A549 (cell line): ENCODE results near the gene CD46. TPM values are rescaled to one million over a fixed set of nuclear protein-coding genes. Genes with fewer than 3 reads are reported as not detected.

Experiments used
- ATAC-seq, 2 experiments: fragments of 200-7000 bp in 1 of 2; fragments of >200 bp in 1 of 2; cut with Nextera tagmentation in 1 of 2; cut with Tn5 transposase in 1 of 2; 3 replicates each; pipeline versions ENCODE4 v1.8.0 to v1.9.1; 2018 to 2020; ENCODE audit warnings: mild to moderate bottlenecking in 1 of 2, moderate library complexity in 1 of 2
- CTCF ChIA-PET: fragments of 300-600 bp; sonication (Branson Sonifier 250); formaldehyde crosslinking; extraction: SDS; loops from one replicate; lab custom pipeline; 2021; ENCODE audit warnings: antibody characterized with exemption, inconsistent platforms; lab: Yijun Ruan, JAX
- POLR2A ChIA-PET: fragments of 350-600 bp; formaldehyde crosslinking; extraction: SDS; loops from one replicate; lab custom pipeline; 2021; ENCODE audit warnings: antibody characterized with exemption, inconsistent platforms; lab: Yijun Ruan, JAX
- DNase-seq, 2 experiments: peaks; one replicate each; pipeline versions ENCODE4 v3.0.0 to v3.0.0-alpha.2; 2011 to 2016; ENCODE audit warnings: low read depth in 1 of 2, low spot score in 1 of 2
- FAIRE-seq: peaks from 2 replicates; lab custom pipeline; 2011; peaks lifted over from hg19 to GRCh38; lab: Jason Lieb, UNC
- H3K27ac ChIP-seq, 2 experiments: fragments of >200 bp; sonication (Bioruptor Twin); formaldehyde crosslinking; 3 replicates each; pipeline ENCODE4 v1.5.1; 2016 to 2017
- H3K4me1 ChIP-seq: fragments of >200 bp; sonication (Bioruptor Twin); formaldehyde crosslinking; 3 replicates; pipeline ENCODE4 v1.6.1; 2016
- H3K4me2 ChIP-seq: fragments of >200 bp; sonication (Bioruptor Twin); formaldehyde crosslinking; 3 replicates; pipeline ENCODE4 v1.6.1; 2016
- H3K4me3 ChIP-seq: fragments of >200 bp; sonication (Bioruptor Twin); formaldehyde crosslinking; 3 replicates; pipeline ENCODE4 v1.5.1; 2016
- H3K9me3 ChIP-seq: fragments of >200 bp; sonication (Bioruptor Twin); formaldehyde crosslinking; 3 replicates; pipeline ENCODE4 v1.6.1; 2016
- CBX2 ChIP-seq: fragments of 200-600 bp; sonication (generic); IDR thresholded peaks from 2 replicates; pipeline ENCODE4 v1.6.1; 2016; ENCODE audit warnings: low read depth, mild to moderate bottlenecking, borderline replicate concordance
- CEBPB ChIP-seq, 2 experiments: fragments of >200 bp in 1 of 2; sonication (Bioruptor Twin) in 1 of 2; formaldehyde crosslinking in 1 of 2; IDR thresholded peaks; 2 replicates each; pipeline ENCODE4 v1.6.1; 2012 to 2016
- CHD4 ChIP-seq: fragments of 200-600 bp; sonication (generic); IDR thresholded peaks from 2 replicates; pipeline ENCODE4 v1.6.1; 2016; ENCODE audit warnings: antibody characterized with exemption, mild to moderate bottlenecking, borderline replicate concordance
- ESRRA ChIP-seq: fragments of 150-350 bp; IDR thresholded peaks from 2 replicates; pipeline ENCODE4 v1.6.1; 2014; ENCODE audit warnings: mild to moderate bottlenecking, low read length, borderline replicate concordance
- FOXS1 ChIP-seq: fragments of 250-450 bp; sonication (Bioruptor Pico); IDR thresholded peaks from 2 replicates; pipeline ENCODE4 v1.5.0; 2020; ENCODE audit warnings: mild to moderate bottlenecking, moderate library complexity
- HDAC2 ChIP-seq: fragments of 200-600 bp; sonication (generic); IDR thresholded peaks from 2 replicates; pipeline ENCODE4 v1.6.1; 2016
- HMGXB4 ChIP-seq: fragments of 250-450 bp; sonication (Bioruptor Pico); IDR thresholded peaks from 2 replicates; pipeline ENCODE4 v1.5.0; 2021; ENCODE audit warnings: mild to moderate bottlenecking, moderate library complexity, borderline replicate concordance
- KDM1A ChIP-seq: fragments of 200-600 bp; sonication (generic); IDR thresholded peaks from 2 replicates; pipeline ENCODE4 v1.6.1; 2016; ENCODE audit warnings: low read depth, mild to moderate bottlenecking
- MAX ChIP-seq: IDR thresholded peaks from 2 replicates; pipeline ENCODE4 v1.6.1; 2012
- MYC ChIP-seq: IDR thresholded peaks from 2 replicates; pipeline ENCODE4 v1.6.1; 2012; ENCODE audit warnings: mild to moderate bottlenecking, inconsistent platforms, low read length, improper control_type of control experiment, borderline replicate concordance
- NPAS2 ChIP-seq: fragments of 250-450 bp; sonication (Bioruptor Pico); IDR thresholded peaks from 2 replicates; pipeline ENCODE4 v1.8.0; 2022; ENCODE audit warnings: mild to moderate bottlenecking, moderate library complexity, borderline replicate concordance
- POLR2A ChIP-seq: IDR thresholded peaks from 2 replicates; pipeline ENCODE4 v1.6.1; 2012; ENCODE audit warnings: mild to moderate bottlenecking, low read length
- RAD21 ChIP-seq, 2 experiments: fragments of >200 bp in 1 of 2; sonication (Bioruptor Twin) in 1 of 2; formaldehyde crosslinking in 1 of 2; IDR thresholded peaks in 1 of 2; conservative IDR thresholded peaks in 1 of 2; 2 replicates in 1 of 2; 3 replicates in 1 of 2; pipeline ENCODE4 v1.6.1; 2012 to 2018; ENCODE audit warnings: inconsistent platforms in 1 of 2
- RARB ChIP-seq: fragments of 250-450 bp; sonication (Bioruptor Pico); IDR thresholded peaks from 2 replicates; pipeline ENCODE4 v1.8.0; 2021; ENCODE audit warnings: mild to moderate bottlenecking, moderate library complexity
- REST ChIP-seq: fragments of 200-600 bp; sonication (generic); IDR thresholded peaks from 2 replicates; pipeline ENCODE4 v1.6.1; 2016; ENCODE audit warnings: antibody characterized with exemption, mild to moderate bottlenecking, moderate library complexity
- RFX5 ChIP-seq: fragments of 450-650 bp; IDR thresholded peaks from 2 replicates; pipeline ENCODE4 v1.7.1; 2014; ENCODE audit warnings: antibody characterized with exemption, mild to moderate bottlenecking, moderate library complexity
- SMC3 ChIP-seq: fragments of >200 bp; sonication (Bioruptor Twin); formaldehyde crosslinking; IDR thresholded peaks from 3 replicates; pipeline ENCODE4 v1.6.1; 2018; ENCODE audit warnings: inconsistent platforms
- TP53 ChIP-seq: fragments of 250-450 bp; sonication (Bioruptor Pico); IDR thresholded peaks from 2 replicates; pipeline ENCODE4 v1.5.0; 2021; ENCODE audit warnings: mild to moderate bottlenecking, moderate library complexity
- USF2 ChIP-seq: fragments of 450-650 bp; IDR thresholded peaks from 2 replicates; pipeline ENCODE4 v1.6.1; 2014; ENCODE audit warnings: antibody characterized with exemption
- ZC3H11A ChIP-seq: fragments of 450-650 bp; IDR thresholded peaks from 2 replicates; pipeline ENCODE4 v1.6.1; 2014; ENCODE audit warnings: antibody characterized with exemption, mild to moderate bottlenecking
- ZNF302 ChIP-seq: fragments of 250-450 bp; sonication (Bioruptor Pico); IDR thresholded peaks from 2 replicates; pipeline ENCODE4 v1.9.0; 2021; ENCODE audit warnings: inconsistent platforms, mild to moderate bottlenecking, moderate library complexity
- ZSCAN20 ChIP-seq: fragments of 250-450 bp; sonication (Bioruptor Pico); IDR thresholded peaks from 2 replicates; pipeline ENCODE4 v1.8.0; 2022; ENCODE audit warnings: mild to moderate bottlenecking, moderate library complexity
- WGBS: methylation state at CpG from one replicate; pipeline ENCODE4 v1.1.6; 2017; ENCODE audit errors: missing lambda C conversion rate; 5-methylcytosine and 5-hydroxymethylcytosine counted together
- polyA plus RNA-seq, 4 experiments: library from polyadenylated mRNA; depleted of rRNA in 3 of 4; stranded (reverse); fragments of >200 nt; fragmentation: RNase III in 1 of 4; extraction: RNeasy Plus Mini Kit Qiagen cat#74134 plus additional on column Dnase treatment in 1 of 4; gene quantifications; 2 replicates in 3 of 4; 3 replicates in 1 of 4; pipeline ENCODE4 v1.2.3, GENCODE V29; 2011 to 2017

CD46 gene
- polyA plus RNA-seq, 2 of the 4 experiments (the other 2 are of a cell fraction), result 142 to 239 TPM

GRCh38 chr1:207798847-207799246 lies 47.0 kb downstream of the CD46 start (continued):
- TF ChIP-seq ESRRA (no peak), NPAS2 (CRISPR knock-in tag) (no peak)

GRCh38 chr1:207799989-207800648 lies 48.3 kb downstream of the CD46 start:
- no peak overlapping the region for H3K27ac ChIP-seq
- ChIA-PET CTCF (interaction anchor here (0.8 to 2.4 kb wide), 6 partner anchors 10 to 102 kb away, joined by 3 to 9 read pairs (median 4); no protein-coding TSS in a partner anchor), POLR2A (no interaction called here)
- ATAC-seq, result no peak
- 87% methylated on average over 6 of the region's 6 CpGs for WGBS
- no peaks in the 10 kb centered on the region for H3K9me3 ChIP-seq
- H3K4me2 ChIP-seq, result no peak overlapping the region
- no peak for TF ChIP-seq ZNF302 (CRISPR knock-in tag)
- TF ChIP-seq FOXS1 (CRISPR knock-in tag), result no peak
- TF ChIP-seq MYC, result no peak
- TF ChIP-seq RAD21 (conservative IDR thresholded peaks at IDR 0.05 in 1 of 2, IDR thresholded peaks at IDR 0.05 in 1 of 2), result no peak
- TF ChIP-seq USF2, result no peak
- TF ChIP-seq CHD4, result no peak
- TF ChIP-seq HDAC2, result no peak
- TF ChIP-seq TP53, result no peak
- DNase-seq, result no peak
- H3K4me1 ChIP-seq, result peaks cover 10% of the 10 kb centered on the region
- no peak overlapping the region for H3K4me3 ChIP-seq
- no peak for FAIRE-seq

- Histone ChIP-seq H3K27ac (no peak overlapping the region), H3K4me1 (peaks cover 27% of the 10 kb centered on the region), H3K9me3 (no peaks in the 10 kb centered on the region), H3K4me2 (no peak overlapping the region), H3K4me3 (no peak overlapping the region)
- TF ChIP-seq MAX, result no peak
- TF ChIP-seq USF2, result no peak
- no peak for TF ChIP-seq NPAS2 (CRISPR knock-in tag)
- TF ChIP-seq ESRRA, result no peak
- TF ChIP-seq REST, result no peak
- TF ChIP-seq FOXS1 (CRISPR knock-in tag), result no peak
- no peak for TF ChIP-seq RFX5
- TF ChIP-seq CBX2, result no peak
- no peak for TF ChIP-seq POLR2A
- TF ChIP-seq SMC3, result no peak
- TF ChIP-seq ZSCAN20, result no peak
- TF ChIP-seq KDM1A, result no peak
- TF ChIP-seq CEBPB (IDR thresholded peaks at IDR 0.05), result no peak
- no peak for TF ChIP-seq HMGXB4 (CRISPR knock-in tag)
- no peak for TF ChIP-seq HDAC2
- TF ChIP-seq RARB (CRISPR knock-in tag), result no peak
- no peak for TF ChIP-seq TP53
- no peak for TF ChIP-seq ZC3H11A
- FAIRE-seq, result no peak
- ChIA-PET POLR2A (no interaction called here), CTCF (no interaction called here)
- 94% methylated on average over 11 of the region's 12 CpGs for WGBS
- DNase-seq, result no peak
- ATAC-seq, result no peak
Measured at GRCh38 chr1:207801819-207802218, 50.0 kb downstream of the CD46 start.
